GM21515 (cell line): ENCODE results near the gene SBF2.
"Not testable (repeated sequence)": the region's sequence is repeated elsewhere in the genome, so short reads cannot be mapped to it uniquely, and the experiment has no call there.

Experiments
- ATAC-seq: cut with Tn5 transposase; IDR thresholded peaks from one replicate; pipeline ENCODE4 v1.9.1; 2021; ENCODE audit not compliant: unreplicated experiment

The SBF2 gene

DNA sequence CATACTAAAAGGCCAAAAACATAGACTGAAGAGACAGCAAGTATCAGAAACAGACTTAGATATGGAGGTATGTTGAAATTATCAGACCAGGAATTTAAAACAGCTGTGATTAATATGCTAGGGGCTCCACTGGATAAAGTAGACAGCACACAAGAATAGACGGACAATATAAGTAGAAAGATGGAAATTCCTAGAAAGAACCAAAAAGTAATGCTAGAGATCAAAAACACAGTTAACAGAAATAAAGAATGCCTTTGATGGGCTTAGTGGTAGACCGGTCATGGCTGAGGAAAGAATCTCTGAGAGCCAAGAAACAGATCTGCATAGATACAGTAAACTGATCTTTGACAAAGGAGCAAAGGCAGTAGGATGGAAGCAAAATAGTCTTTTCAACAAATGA is 380.0 kb downstream of the SBF2 start:
- no peak for ATAC-seq

DNA sequence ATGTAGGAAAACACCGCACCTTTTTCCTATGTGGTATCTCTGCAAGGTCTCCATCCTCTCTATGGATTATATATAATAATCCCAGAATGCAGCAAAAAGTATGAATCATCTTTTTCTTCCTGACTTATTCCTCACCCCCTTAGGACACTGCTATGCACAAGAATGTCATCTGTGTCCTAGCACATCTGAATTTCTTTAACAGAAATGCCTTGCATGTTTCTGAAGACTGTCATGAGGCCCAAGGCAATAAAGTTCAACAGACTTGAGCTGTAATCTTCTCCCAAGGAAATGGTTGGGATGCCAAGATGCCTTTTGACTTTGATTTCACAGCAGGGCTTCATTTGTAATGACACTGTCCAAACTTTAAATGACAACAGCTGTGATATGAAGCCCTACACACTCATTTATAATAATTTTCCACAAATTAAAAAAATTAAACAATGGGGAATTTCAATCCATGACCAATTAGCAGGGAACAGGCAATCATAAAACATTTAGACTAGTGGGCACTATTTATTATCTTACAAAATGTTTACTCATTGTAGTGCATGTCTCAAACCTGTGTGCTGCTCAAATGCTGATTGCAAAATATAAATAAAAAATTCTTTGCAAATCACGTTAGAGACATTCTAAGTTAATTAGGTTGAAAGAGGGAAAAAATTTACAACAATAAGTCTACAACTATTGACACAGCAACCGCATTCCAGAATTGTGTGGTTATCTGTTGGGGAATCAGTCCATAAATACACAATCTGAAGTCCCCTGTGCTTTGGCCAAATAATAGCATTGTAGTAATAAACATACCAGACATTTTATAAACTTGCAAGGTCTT is 387.8 kb downstream of the SBF2 start:
- ATAC-seq, result no peak

- ATAC-seq, result no peak
Measured at GRCh38 chr11:9905501-9905951, 388.5 kb downstream of the SBF2 start.

- no peak for ATAC-seq
Measured at GRCh38 chr11:9903579-9903978, 390.4 kb downstream of the SBF2 start.

GRCh38 chr11:9901943-9902342 is 392.1 kb downstream of the SBF2 start:
- no peak for ATAC-seq

- not testable (repeated sequence) for ATAC-seq
Measured at GRCh38 chr11:9900253-9900652, 393.8 kb downstream of the SBF2 start.

DNA sequence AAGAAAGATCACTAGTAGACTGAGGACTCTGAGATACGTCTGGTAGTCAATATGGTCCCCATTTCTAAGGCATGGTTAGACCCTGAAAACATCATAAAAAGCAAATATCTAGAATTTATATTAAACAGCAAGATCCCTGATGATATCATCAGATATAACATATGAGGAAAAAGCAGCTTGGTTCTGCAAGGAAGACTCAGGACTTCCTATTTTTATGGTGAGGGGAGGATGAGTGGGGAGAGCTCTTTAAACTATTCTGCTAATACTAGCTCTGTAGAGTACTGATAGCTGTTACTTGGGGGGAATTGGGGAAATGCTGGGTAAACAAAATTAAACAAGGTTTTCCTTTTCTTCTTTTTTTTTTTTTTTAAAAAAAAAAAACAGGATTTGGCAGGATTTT is 394.3 kb downstream of the SBF2 start:
- no peak for ATAC-seq

DNA sequence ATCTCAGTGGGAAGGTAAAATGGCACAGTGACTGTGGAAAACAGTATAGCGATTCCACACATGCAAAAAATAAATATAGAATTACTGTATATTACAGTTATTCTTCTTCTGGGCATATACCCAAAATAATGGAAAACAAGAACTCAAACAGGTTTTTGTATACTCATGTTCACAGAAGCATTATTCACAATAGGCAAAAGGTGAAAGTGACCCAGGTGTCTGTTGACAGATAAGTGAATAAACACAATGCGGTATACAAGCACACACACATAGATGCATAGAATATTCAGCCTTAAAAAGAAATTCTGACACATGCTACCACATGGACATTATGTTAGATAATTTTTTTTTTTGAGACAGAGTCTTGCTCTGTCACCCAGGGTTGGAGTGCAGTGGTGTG is 397.1 kb downstream of the SBF2 start:
- ATAC-seq, result no peak

- no peak for ATAC-seq
Measured at GRCh38 chr11:9895006-9895405, 399.0 kb downstream of the SBF2 start.

GRCh38 chr11:9893474-9893873 is 400.5 kb downstream of the SBF2 start:
- no peak for ATAC-seq

GRCh38 chr11:9888938-9889337 is 405.1 kb downstream of the SBF2 start:
- no peak for ATAC-seq

DNA sequence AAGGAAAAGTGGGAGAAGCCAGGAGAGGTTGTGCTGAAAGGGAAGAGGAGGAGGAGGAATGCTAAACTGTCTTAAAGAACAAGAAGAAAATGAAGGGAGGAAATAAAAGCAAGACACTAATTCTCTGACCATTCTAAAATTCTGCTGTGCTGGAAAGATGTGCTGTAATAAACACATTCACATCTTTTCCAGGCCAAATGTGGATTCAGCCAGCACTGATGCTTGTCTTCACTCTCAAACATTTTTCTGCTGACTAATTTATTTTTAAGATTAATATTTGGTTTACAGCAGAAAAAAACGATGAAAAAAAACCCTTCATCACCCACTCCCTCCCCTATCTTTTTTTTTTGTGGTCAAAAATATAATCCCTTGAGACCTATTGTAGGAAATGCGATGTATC is 406.5 kb downstream of the SBF2 start:
- ATAC-seq, result no peak

- ATAC-seq, result no peak
Measured at GRCh38 chr11:9886595-9886994, 407.4 kb downstream of the SBF2 start.

GRCh38 chr11:9884601-9885000 is 409.4 kb downstream of the SBF2 start:
- ATAC-seq, result no peak

- no peak for ATAC-seq
Measured at GRCh38 chr11:9880657-9881056, 413.4 kb downstream of the SBF2 start.

DNA sequence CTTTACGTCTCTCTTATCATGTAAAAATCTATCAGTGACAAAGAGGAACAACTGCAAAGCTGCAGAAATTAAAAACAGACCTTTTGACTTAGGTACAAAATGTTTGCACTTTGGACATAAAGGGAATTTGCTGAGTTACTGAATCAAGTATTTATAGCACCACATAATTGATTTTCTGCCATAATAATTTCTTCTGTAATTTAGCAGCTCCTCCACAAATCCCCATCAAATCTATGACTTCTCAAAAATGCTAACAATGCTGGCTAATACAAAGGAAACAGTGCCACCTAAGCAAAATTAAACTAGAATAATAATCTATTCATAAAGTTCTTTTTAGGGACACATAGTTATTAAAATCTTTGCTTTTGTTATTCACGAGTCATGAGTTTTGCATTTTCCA is 415.1 kb downstream of the SBF2 start:
- ATAC-seq, result no peak

GRCh38 chr11:9876331-9876730 is 417.7 kb downstream of the SBF2 start:
- ATAC-seq, result no peak

GRCh38 chr11:9875862-9876261 is 418.2 kb downstream of the SBF2 start:
- ATAC-seq, result no peak

GRCh38 chr11:9875399-9875798 is 418.6 kb downstream of the SBF2 start:
- ATAC-seq, result no peak

GRCh38 chr11:9874466-9874865 is 419.6 kb downstream of the SBF2 start:
- ATAC-seq, result no peak

DNA sequence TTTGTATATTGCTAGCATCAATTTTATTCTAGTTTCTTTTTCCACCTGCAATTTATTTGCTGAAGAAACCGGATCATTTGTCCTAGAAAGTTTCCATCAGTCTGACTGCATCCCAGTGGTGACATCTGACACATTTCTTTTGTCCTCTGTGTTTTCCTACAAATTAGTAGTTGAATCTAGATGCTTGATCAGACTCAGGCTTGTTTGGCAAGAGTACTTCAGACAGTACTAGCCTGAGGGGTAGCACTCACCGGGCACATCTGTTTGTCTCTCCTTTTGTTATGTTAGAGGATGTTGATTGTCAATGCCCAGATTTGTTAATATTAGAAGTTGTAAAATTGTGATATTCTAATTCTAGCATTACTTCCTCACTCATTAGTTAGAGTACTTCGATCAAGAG is 425.4 kb downstream of the SBF2 start:
- no peak for ATAC-seq

DNA sequence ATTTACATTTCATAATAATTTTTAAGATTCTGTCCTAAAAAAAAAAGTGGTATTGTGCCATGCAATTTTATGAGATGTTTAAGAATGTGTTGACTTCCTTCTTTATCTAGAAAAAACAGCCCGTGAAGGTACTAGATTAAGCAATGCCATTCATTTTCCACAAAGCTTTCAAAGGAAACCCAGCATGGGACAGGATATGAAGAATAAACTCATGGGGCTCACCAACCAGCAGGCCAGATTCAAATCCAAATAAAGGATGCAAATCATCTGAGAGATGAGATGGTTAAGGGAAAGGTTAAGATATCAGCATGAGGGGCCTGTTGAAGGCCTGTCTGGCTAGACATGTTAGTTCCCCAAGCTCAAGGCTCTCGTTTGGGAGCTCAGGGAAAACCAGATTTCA is 431.0 kb downstream of the SBF2 start:
- no peak for ATAC-seq
